Measurements from ENCODE around the gene SRP19. TPM values are rescaled to one million over a fixed set of nuclear protein-coding genes. Genes with fewer than 3 reads are reported as not detected.

SRP19 gene
- total and polyA plus RNA-seq, 9 of the 15 experiments (the other 6 are each of a cell fraction or from before 2014, with no cell fraction given) = 52.3 to 357 (median 146) TPM

GRCh38 chr5:112866739-112867138, 5.7 kb downstream of the SRP19 start:
- TF ChIP-seq MYC (IDR thresholded peaks at IDR 0.05; ENCODE audit: low read depth, low read length) = no peak
- TF ChIP-seq MYC (CRISPR knock-in tag; IDR thresholded peaks at IDR 0.05; ENCODE audit: borderline replicate concordance, low read depth) = no peak
- TF ChIP-seq, protein P1, sequence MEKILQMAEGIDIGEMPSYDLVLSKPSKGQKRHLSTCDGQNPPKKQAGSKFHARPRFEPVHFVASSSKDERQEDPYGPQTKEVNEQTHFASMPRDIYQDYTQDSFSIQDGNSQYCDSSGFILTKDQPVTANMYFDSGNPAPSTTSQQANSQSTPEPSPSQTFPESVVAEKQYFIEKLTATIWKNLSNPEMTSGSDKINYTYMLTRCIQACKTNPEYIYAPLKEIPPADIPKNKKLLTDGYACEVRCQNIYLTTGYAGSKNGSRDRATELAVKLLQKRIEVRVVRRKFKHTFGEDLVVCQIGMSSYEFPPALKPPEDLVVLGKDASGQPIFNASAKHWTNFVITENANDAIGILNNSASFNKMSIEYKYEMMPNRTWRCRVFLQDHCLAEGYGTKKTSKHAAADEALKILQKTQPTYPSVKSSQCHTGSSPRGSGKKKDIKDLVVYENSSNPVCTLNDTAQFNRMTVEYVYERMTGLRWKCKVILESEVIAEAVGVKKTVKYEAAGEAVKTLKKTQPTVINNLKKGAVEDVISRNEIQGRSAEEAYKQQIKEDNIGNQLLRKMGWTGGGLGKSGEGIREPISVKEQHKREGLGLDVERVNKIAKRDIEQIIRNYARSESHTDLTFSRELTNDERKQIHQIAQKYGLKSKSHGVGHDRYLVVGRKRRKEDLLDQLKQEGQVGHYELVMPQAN (IDR thresholded peaks at IDR 0.05; ENCODE audit: borderline replicate concordance) = no peak
- no peak for TF ChIP-seq BRF2 (IDR thresholded peaks at IDR 0.05; ENCODE audit: borderline replicate concordance, insufficient read depth, insufficient read length)
- no peak for TF ChIP-seq POLR2H (tag; IDR thresholded peaks at IDR 0.05; ENCODE audit: low read depth)
- no peak for TF ChIP-seq MXI1 (IDR thresholded peaks at IDR 0.05; ENCODE audit: low read depth, low read length)
- TF ChIP-seq KLF1 (tag; IDR thresholded peaks at IDR 0.05) = no peak
- no peak for TF ChIP-seq ZC3H11A (IDR thresholded peaks at IDR 0.05; ENCODE audit: low read depth, low read length)
- no peak for TF ChIP-seq CCNT2 (IDR thresholded peaks at IDR 0.05; ENCODE audit: borderline replicate concordance, extremely low read depth, insufficient read length, low read depth, low read length)
- TF ChIP-seq, protein P2, sequence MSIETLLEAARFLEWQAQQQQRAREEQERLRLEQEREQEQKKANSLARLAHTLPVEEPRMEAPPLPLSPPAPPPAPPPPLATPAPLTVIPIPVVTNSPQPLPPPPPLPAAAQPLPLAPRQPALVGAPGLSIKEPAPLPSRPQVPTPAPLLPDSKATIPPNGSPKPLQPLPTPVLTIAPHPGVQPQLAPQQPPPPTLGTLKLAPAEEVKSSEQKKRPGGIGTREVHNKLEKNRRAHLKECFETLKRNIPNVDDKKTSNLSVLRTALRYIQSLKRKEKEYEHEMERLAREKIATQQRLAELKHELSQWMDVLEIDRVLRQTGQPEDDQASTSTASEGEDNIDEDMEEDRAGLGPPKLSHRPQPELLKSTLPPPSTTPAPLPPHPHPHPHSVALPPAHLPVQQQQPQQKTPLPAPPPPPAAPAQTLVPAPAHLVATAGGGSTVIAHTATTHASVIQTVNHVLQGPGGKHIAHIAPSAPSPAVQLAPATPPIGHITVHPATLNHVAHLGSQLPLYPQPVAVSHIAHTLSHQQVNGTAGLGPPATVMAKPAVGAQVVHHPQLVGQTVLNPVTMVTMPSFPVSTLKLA (conservative IDR thresholded peaks at IDR 0.05) = no peak
- no peak for TF ChIP-seq FOS (IDR thresholded peaks at IDR 0.05; ENCODE audit: extremely low read depth, insufficient read length)
- no peak for TF ChIP-seq BRCA1 (IDR thresholded peaks at IDR 0.05)
- TF ChIP-seq BRCA1 (CRISPR knock-in tag; IDR thresholded peaks at IDR 0.05) = no peak
- TF ChIP-seq ZNF41 (CRISPR knock-in tag; conservative IDR thresholded peaks at IDR 0.05) = no peak
- no peak for TF ChIP-seq TCF15 (CRISPR knock-in tag; IDR thresholded peaks at IDR 0.05)
- no peak for TF ChIP-seq ZC3H8 (IDR thresholded peaks at IDR 0.05)
- Histone ChIP-seq H3K4me3 (no peak overlapping the region), H3K36me3 (ENCODE audit: control insufficient read depth, insufficient read depth, low read length) (peaks cover 83% of the 10 kb centered on the region), H3K9me3 (replicated peaks; ENCODE audit: control insufficient read depth, insufficient read depth, low read depth, low read length) (no peaks in the 10 kb centered on the region), H2AFZ (ENCODE audit: low read depth, low read length) (no peak overlapping the region), H4K20me1 (replicated peaks; ENCODE audit: control insufficient read depth, insufficient read depth, low read length) (no peaks in the 10 kb centered on the region), H3K27ac (ENCODE audit: extremely low read depth, low read depth, low read length) (no peak overlapping the region), H3K27me3 (ENCODE audit: control insufficient read depth in 2 of 2, insufficient read depth in 2 of 2, low read length in 2 of 2) (no peaks in the 10 kb centered on the region), H3K9me1 (ENCODE audit: control insufficient read depth, insufficient read depth, low read length) (no peaks in the 10 kb centered on the region), H3K4me2 (ENCODE audit: insufficient read depth, low read length) (no peak overlapping the region), H3K9ac (ENCODE audit: insufficient read depth in 1 of 2, low read depth in 2 of 2, low read length in 2 of 2) (no peak overlapping the region), H3K4me1 (replicated peaks in 1 of 2; ENCODE audit: control insufficient read depth in 2 of 2, insufficient read depth in 2 of 2, low read length in 2 of 2) (peaks cover 0 to 8% of the 10 kb centered on the region in 2 experiments; a peak in 1 of 5 replicates), H3K79me2 (ENCODE audit: control insufficient read depth, insufficient read depth, low read length) (peaks cover 36% of the 10 kb centered on the region)
- in situ Hi-C loops (cut with MboI) (no loop called here), intact Hi-C loops (cut with micrococcal nuclease) (no loop called here)
- ATAC-seq = no peak
- CTCF ChIA-PET (ENCODE audit: low intra/inter-chr PET ratio) = no interaction called here
- no TSS peak for BruUV-seq (replicated peaks)
- POLR2A ChIA-PET = interaction anchor here (0.6 to 1.7 kb wide), 4 partner anchors 17 to 364 kb away, joined by 3 to 7 read pairs (median 3); no protein-coding TSS in a partner anchor
- no peak for DNase-seq (ENCODE audit: extremely low read depth in 1 of 4, low spot score in 3 of 4)
- FAIRE-seq = no peak
- 98% methylated on average over 2 of the region's 2 CpGs for WGBS (ENCODE audit: insufficient coverage, low coverage, missing lambda C conversion rate)
